HEK293 (cell line): ENCODE results near the gene SALL1.

ENCODE experiments used
- CTCF ChIA-PET: fragments of 350-600 bp; formaldehyde crosslinking; extraction: SDS; loops from one replicate; lab custom pipeline; 2021; ENCODE audit warnings: antibody characterized with exemption; lab: Yijun Ruan, JAX
- POLR2A ChIA-PET: fragments of 300-600 bp; formaldehyde crosslinking; extraction: SDS; loops from one replicate; lab custom pipeline; 2020; ENCODE audit warnings: antibody characterized with exemption, inconsistent platforms; lab: Yijun Ruan, JAX
- H3K27ac ChIP-seq: fragments of 200-500 bp; sonication (Bioruptor generic); 2 replicates; pipeline ENCODE4 v1.5.1; 2014; ENCODE audit warnings: low read depth, low read length, control low read depth, inconsistent platforms; ENCODE audit errors: extremely low read depth
- H3K36me3 ChIP-seq, 2 experiments: fragments of 200-500 bp in 1 of 2; sonication (Bioruptor generic) in 1 of 2; 1 replicate in 1 of 2; 2 replicates in 1 of 2; pipeline ENCODE4 v1.5.1; 2014 to 2017; ENCODE audit warnings: inconsistent platforms in 2 of 2, low read length in 2 of 2; ENCODE audit not compliant: control insufficient read depth in 2 of 2, insufficient read depth in 1 of 2
- H3K4me1 ChIP-seq: fragments of 200-500 bp; sonication (Bioruptor generic); 2 replicates; pipeline ENCODE4 v1.5.1; 2014; ENCODE audit warnings: mild to moderate bottlenecking, low read length, inconsistent platforms; ENCODE audit not compliant: control insufficient read depth, insufficient read depth
- H3K4me3 ChIP-seq: 2 replicates; pipeline ENCODE4 v1.5.1; 2011; ENCODE audit warnings: low read depth, mild to moderate bottlenecking, control low read depth, low read length, moderate library complexity
- H3K9me3 ChIP-seq: fragments of 200-500 bp; sonication (Bioruptor generic); 2 replicates; pipeline ENCODE4 v1.5.1; 2014; ENCODE audit warnings: low read depth, low read length, inconsistent platforms; ENCODE audit not compliant: control insufficient read depth, insufficient read depth
- HOXD13 ChIP-seq: sonication (generic); formaldehyde crosslinking; IDR thresholded peaks from 2 replicates; pipeline ENCODE4 v1.8.0; 2022; ENCODE audit warnings: missing genetic modification reagents, borderline replicate concordance
- KLF10 ChIP-seq: fragments of 450-650 bp; IDR thresholded peaks from 2 replicates; pipeline ENCODE4 v1.5.1; 2018; ENCODE audit warnings: missing biosample characterization, mild to moderate bottlenecking, missing genetic modification characterization
- MEIS1 ChIP-seq: sonication (generic); formaldehyde crosslinking; IDR thresholded peaks from 2 replicates; pipeline ENCODE4 v1.8.1; 2022; ENCODE audit warnings: missing genetic modification reagents, mild to moderate bottlenecking, borderline replicate concordance
- SP7 ChIP-seq: fragments of 450-650 bp; formaldehyde crosslinking; IDR thresholded peaks from 2 replicates; pipeline ENCODE4 v1.5.1; 2016; ENCODE audit warnings: missing biosample characterization, missing genetic modification characterization
- TCF7L2 ChIP-seq: IDR thresholded peaks from 2 replicates; pipeline ENCODE4 v1.6.1; 2011; ENCODE audit warnings: low read depth, mild to moderate bottlenecking, inconsistent platforms, low read length, moderate library complexity, borderline replicate concordance
- ZBTB26 ChIP-seq: fragments of 450-650 bp; formaldehyde crosslinking; optimal IDR thresholded peaks from 2 replicates; pipeline ENCODE3; 2016; ENCODE audit warnings: missing biosample characterization, mild to moderate bottlenecking, missing genetic modification characterization
- ZBTB44 ChIP-seq: fragments of 450-650 bp; IDR thresholded peaks from 2 replicates; pipeline ENCODE4 v1.5.1; 2018; ENCODE audit warnings: missing biosample characterization, mild to moderate bottlenecking, missing genetic modification characterization
- ZBTB49 ChIP-seq: fragments of 450-650 bp; formaldehyde crosslinking; IDR thresholded peaks from 2 replicates; pipeline ENCODE4 v1.5.1; 2016; ENCODE audit warnings: missing biosample characterization, missing genetic modification characterization, low read depth
- ZBTB6 ChIP-seq: fragments of 450-650 bp; formaldehyde crosslinking; IDR thresholded peaks from 2 replicates; pipeline ENCODE4 v1.5.1; 2017; ENCODE audit warnings: missing biosample characterization, missing genetic modification characterization
- ZBTB8A ChIP-seq: fragments of 450-650 bp; formaldehyde crosslinking; IDR thresholded peaks from 2 replicates; pipeline ENCODE4 v1.5.1; 2016; ENCODE audit warnings: missing biosample characterization, missing genetic modification characterization
- ZNF121 ChIP-seq: fragments of 450-650 bp; formaldehyde crosslinking; IDR thresholded peaks from 2 replicates; pipeline ENCODE4 v1.5.1; 2016; ENCODE audit warnings: missing biosample characterization, missing genetic modification characterization
- ZNF175 ChIP-seq: fragments of 450-650 bp; formaldehyde crosslinking; IDR thresholded peaks from 2 replicates; pipeline ENCODE4 v1.5.1; 2016; ENCODE audit warnings: missing biosample characterization, missing genetic modification characterization
- ZNF18 ChIP-seq: fragments of 450-650 bp; formaldehyde crosslinking; IDR thresholded peaks from 2 replicates; pipeline ENCODE4 v1.5.1; 2016; ENCODE audit warnings: missing biosample characterization, missing genetic modification characterization
- ZNF221 ChIP-seq: fragments of 450-650 bp; formaldehyde crosslinking; IDR thresholded peaks from 2 replicates; pipeline ENCODE4 v1.5.1; 2017; ENCODE audit warnings: missing biosample characterization, missing genetic modification characterization, borderline replicate concordance
- ZNF239 ChIP-seq: fragments of 450-650 bp; formaldehyde crosslinking; IDR thresholded peaks from 2 replicates; pipeline ENCODE4 v1.5.1; 2016; ENCODE audit warnings: missing biosample characterization, missing genetic modification characterization
- ZNF366 ChIP-seq: fragments of 450-650 bp; formaldehyde crosslinking; conservative IDR thresholded peaks from 2 replicates; pipeline ENCODE4 v1.5.1; 2016; ENCODE audit warnings: missing biosample characterization, missing genetic modification characterization
- ZNF391 ChIP-seq: fragments of 450-650 bp; formaldehyde crosslinking; IDR thresholded peaks from 2 replicates; pipeline ENCODE4 v1.5.1; 2016; ENCODE audit warnings: low read depth, missing biosample characterization, missing genetic modification characterization, borderline replicate concordance
- ZNF394 ChIP-seq: fragments of 450-650 bp; formaldehyde crosslinking; IDR thresholded peaks from 2 replicates; pipeline ENCODE4 v1.5.1; 2016; ENCODE audit warnings: missing biosample characterization, missing genetic modification characterization, mild to moderate bottlenecking, moderate library complexity, borderline replicate concordance
- ZNF530 ChIP-seq: fragments of 450-650 bp; formaldehyde crosslinking; IDR thresholded peaks from 2 replicates; pipeline ENCODE4 v1.5.1; 2016; ENCODE audit warnings: low read depth, missing biosample characterization, missing genetic modification characterization
- ZNF585B ChIP-seq: fragments of 450-650 bp; formaldehyde crosslinking; IDR thresholded peaks from 2 replicates; pipeline ENCODE4 v1.5.1; 2016; ENCODE audit warnings: missing biosample characterization, missing genetic modification characterization
- ZNF600 ChIP-seq: fragments of 450-650 bp; formaldehyde crosslinking; IDR thresholded peaks from 2 replicates; pipeline ENCODE4 v1.5.1; 2016; ENCODE audit warnings: missing biosample characterization, missing genetic modification characterization
- ZNF626 ChIP-seq: fragments of 450-650 bp; sonication (Bioruptor Pico); formaldehyde crosslinking; IDR thresholded peaks from 2 replicates; pipeline ENCODE4 v1.5.1; 2018; ENCODE audit warnings: missing biosample characterization, missing genetic modification characterization, inconsistent platforms
- ZNF76 ChIP-seq: fragments of 450-650 bp; formaldehyde crosslinking; IDR thresholded peaks from 2 replicates; pipeline ENCODE4; 2016; ENCODE audit warnings: low read depth, missing biosample characterization, missing genetic modification characterization, borderline replicate concordance
- ZNF792 ChIP-seq: fragments of 450-650 bp; formaldehyde crosslinking; IDR thresholded peaks from 2 replicates; pipeline ENCODE4 v1.5.1; 2016; ENCODE audit warnings: missing biosample characterization, missing genetic modification characterization
- ZNF830 ChIP-seq: fragments of 450-650 bp; IDR thresholded peaks from 2 replicates; pipeline ENCODE4 v1.5.0; 2018; ENCODE audit warnings: missing biosample characterization, missing genetic modification characterization, low read depth, mild to moderate bottlenecking, moderate library complexity
- ZNF843 ChIP-seq: fragments of 450-650 bp; formaldehyde crosslinking; IDR thresholded peaks from 2 replicates; pipeline ENCODE4 v1.5.1; 2016; ENCODE audit warnings: missing biosample characterization, missing genetic modification characterization

The SALL1 gene

GRCh38 chr16:51152691-51153576 is 1.9 kb upstream of the SALL1 start (continued):
- peak; percentile 8 for TF ChIP-seq ZBTB26 (tag by site-specific recombination)
- peak; percentile 46 for TF ChIP-seq ZNF366 (tag by site-specific recombination)
- TF ChIP-seq ZBTB8A (tag by site-specific recombination) = peak; percentile 93
- peak; percentile 98 for TF ChIP-seq ZBTB6 (tag by site-specific recombination)
- no peak for TF ChIP-seq ZNF585B (tag by site-specific recombination)

GRCh38 chr16:51151961-51152663 is 1.0 kb upstream of the SALL1 start:
- Histone ChIP-seq H3K27ac (peak overlapping the region; percentile 99), H3K4me3 (peak overlapping the region; percentile 78), H3K9me3 (no peaks in the 10 kb centered on the region), H3K4me1 (peaks cover 14% of the 10 kb centered on the region), H3K36me3 (no peaks in the 10 kb centered on the region)
- ChIA-PET POLR2A (interaction anchor here (0.5 to 1.9 kb wide), 8 partner anchors 10 to 609 kb away, joined by 3 to 9 read pairs (median 4); no protein-coding TSS in a partner anchor), CTCF (interaction anchor here (0.6 to 0.7 kb wide), 2 partner anchors 31 to 1049 kb away, joined by 3 read pairs; no protein-coding TSS in a partner anchor)
- no peak for TF ChIP-seq ZNF239 (tag by site-specific recombination)
- TF ChIP-seq MEIS1 = no peak
- no peak for TF ChIP-seq ZBTB44 (tag by site-specific recombination)
- peak; percentile 72; the same call in 1 of the 2 replicates for TF ChIP-seq ZNF394
- TF ChIP-seq ZNF76 (tag by site-specific recombination) = peak; percentile 31; the same call in 1 of the 2 replicates
- no peak for TF ChIP-seq ZNF530 (tag by site-specific recombination)
- TF ChIP-seq ZBTB49 (tag by site-specific recombination) = no peak
- TF ChIP-seq ZNF626 (tag by site-specific recombination) = no peak
- TF ChIP-seq TCF7L2 = no peak
- no peak for TF ChIP-seq ZNF175
- no peak for TF ChIP-seq ZNF830 (tag by site-specific recombination)
- TF ChIP-seq ZNF600 (tag by site-specific recombination) = no peak
- no peak for TF ChIP-seq ZNF121 (tag by site-specific recombination)
- TF ChIP-seq ZNF792 = no peak
- peak; percentile 91 for TF ChIP-seq ZNF366 (tag by site-specific recombination)
- TF ChIP-seq SP7 (tag by site-specific recombination) = peak; percentile 76
- TF ChIP-seq KLF10 (tag by site-specific recombination) = no peak
- no peak for TF ChIP-seq HOXD13 (CRISPR knock-in tag)
- no peak for TF ChIP-seq ZNF18 (tag by site-specific recombination)
- no peak for TF ChIP-seq ZNF221 (tag by site-specific recombination)
- TF ChIP-seq ZNF391 (tag by site-specific recombination) = no peak
- TF ChIP-seq ZNF843 = no peak
